Lower lobe of right lung (tissue), 2 donors: ENCODE measurements around the gene ENTPD2. TPM values are rescaled to one million over a fixed set of nuclear protein-coding genes. Genes with fewer than 3 reads are reported as not detected.
"Not testable (repeated sequence)": the region's sequence is repeated elsewhere in the genome, so short reads cannot be mapped to it uniquely, and the experiment has no call there.

ENCODE experiments used
- ATAC-seq, 2 donors: fragments of 200-7000 bp; cut with Tn5 transposase; one replicate each; pipeline ENCODE4 v1.9.1; 2020 to 2022; ENCODE audit warnings: mild to moderate bottlenecking in 2 of 2, moderate library complexity in 2 of 2
- DNase-seq: peaks from one replicate; pipeline ENCODE4 v3.0.0-alpha.2; 2020
- H3K27ac ChIP-seq: fragments of 200-600 bp; one replicate; pipeline ENCODE4 v1.8.0; 2022
- H3K27me3 ChIP-seq: fragments of 200-600 bp; one replicate; pipeline ENCODE4 v1.8.0; 2022; ENCODE audit warnings: low read depth
- H3K36me3 ChIP-seq: fragments of 200-600 bp; one replicate; pipeline ENCODE4 v1.8.0; 2022; ENCODE audit warnings: mild to moderate bottlenecking
- H3K4me1 ChIP-seq: fragments of 200-600 bp; one replicate; pipeline ENCODE4 v1.8.0; 2022
- H3K4me3 ChIP-seq: fragments of 200-600 bp; one replicate; pipeline ENCODE4 v1.8.0; 2022; ENCODE audit warnings: mild to moderate bottlenecking
- H3K9me3 ChIP-seq: fragments of 200-600 bp; one replicate; pipeline ENCODE4 v1.8.0; 2022
- CTCF ChIP-seq: fragments of 200-600 bp; IDR thresholded peaks from one replicate; pipeline ENCODE4 v1.8.0; 2022; ENCODE audit warnings: antibody characterized with exemption, mild to moderate bottlenecking
- intact Hi-C: fragments of 100-400 bp; cut with DNase I; formaldehyde crosslinking; loops from one replicate; pipeline ENCODE4 v1.11.0; 2022
- total RNA-seq: library from RNA; stranded (reverse); fragmentation: NEBNext Ultra II Directional; extraction: Animal tissue kit (Norgen Biotek cat#: 25700); gene quantifications from one replicate; pipeline ENCODE4 v1.2.1, GENCODE V29; 2021
- donor health status: DM: no; HTN: yes; CAD: no; lungs with severe emphysema.

ENTPD2 gene
- total RNA-seq, 1 donor from 2014 or later: 0.62 TPM

GRCh38 chr9:137034039-137034708 is 19.7 kb downstream of the ENTPD2 start:
- Histone ChIP-seq H3K27me3 (no peaks in the 10 kb centered on the region), H3K27ac (peak overlapping the region; percentile 58), H3K4me3 (peak overlapping the region; percentile 39), H3K4me1 (peaks cover 50% of the 10 kb centered on the region), H3K36me3 (peaks cover 11% of the 10 kb centered on the region), H3K9me3 (no peaks in the 10 kb centered on the region)
- intact Hi-C loops: no loop called here
- ATAC-seq: no peak
- DNase-seq: no peak
- no peak for TF ChIP-seq CTCF

- H3K9me3 ChIP-seq, intact Hi-C loops, H3K27me3 ChIP-seq, DNase-seq, ATAC-seq, H3K27ac ChIP-seq, H3K36me3 ChIP-seq: not testable (repeated sequence)
- peaks cover 57% of the 10 kb centered on the region for H3K4me1 ChIP-seq
- H3K4me3 ChIP-seq: peak overlapping the region; percentile 39
These were observed 20.4 kb downstream of the ENTPD2 start for GRCh38 chr9:137033481-137033880.

GRCh38 chr9:137032858-137033257 is 21.0 kb downstream of the ENTPD2 start:
- H3K36me3 ChIP-seq: no peaks in the 10 kb centered on the region
- H3K4me3 ChIP-seq: peak overlapping the region; percentile 39
- intact Hi-C loops: no loop called here
- peaks cover 59% of the 10 kb centered on the region for H3K4me1 ChIP-seq
- peak overlapping the region; percentile 46 for H3K27ac ChIP-seq
- H3K27me3 ChIP-seq: no peaks in the 10 kb centered on the region
- peak; percentile 80 for DNase-seq
- ATAC-seq: peak in 1 of 2 donors; percentile 48
- no peak for TF ChIP-seq CTCF
- no peaks in the 10 kb centered on the region for H3K9me3 ChIP-seq

GRCh38 chr9:137031904-137032640 is 21.8 kb downstream of the ENTPD2 start, which contains the start of gene FUT7:
TSS of gene FUT7 (minus strand) at chr9:137032088. CDS start at chr9:137031991, 97 bp downstream.
- ATAC-seq (no peak), DNase-seq (no peak)
- Histone ChIP-seq H3K27ac (peak within 1 kb of the TSS; percentile 53), H3K9me3 (no peaks in the 10 kb centered on the region), H3K4me3 (peak within 1 kb of the TSS; percentile 68), H3K4me1 (peaks cover 65% of the 10 kb centered on the region), H3K36me3 (no peaks in the 10 kb centered on the region), H3K27me3 (no peaks in the 10 kb centered on the region)
- intact Hi-C loops: no loop called here
- no peak for TF ChIP-seq CTCF

GRCh38 chr9:137030538-137031527 is 23.0 kb downstream of the ENTPD2 start:
- H3K4me1 ChIP-seq: peaks cover 77% of the 10 kb centered on the region
- ATAC-seq (no peak), DNase-seq (peak; percentile 75)
- H3K9me3 ChIP-seq: no peaks in the 10 kb centered on the region
- H3K36me3 ChIP-seq: no peaks in the 10 kb centered on the region
- peak overlapping the region; percentile 53 for H3K27ac ChIP-seq
- TF ChIP-seq CTCF: no peak
- intact Hi-C loops: no loop called here
- peak overlapping the region; percentile 68 for H3K4me3 ChIP-seq
- no peaks in the 10 kb centered on the region for H3K27me3 ChIP-seq
